MCF 10A (cell line): ENCODE measurements around the gene DVL1. TPM values are rescaled to one million over a fixed set of nuclear protein-coding genes. Genes with fewer than 3 reads are reported as not detected.

Experiments
- BruUV-seq: library from RNA; stranded (reverse); fragments of 400-500 nt; replicated peaks from 2 replicates; lab custom pipeline; 2021; lab: Mats Ljungman, UMichigan
- CTCF ChIA-PET: fragments of 300-600 bp; sonication (Branson Sonifier 250); formaldehyde crosslinking; extraction: SDS; loops from one replicate; lab custom pipeline; 2021; ENCODE audit warnings: antibody characterized with exemption, inconsistent platforms; lab: Yijun Ruan, JAX
- POLR2A ChIA-PET: fragments of 300-600, 350-650 bp; sonication (Branson Sonifier 250); formaldehyde crosslinking; extraction: SDS; loops from one replicate; lab custom pipeline; 2020; ENCODE audit warnings: antibody characterized with exemption, inconsistent platforms; lab: Yijun Ruan, JAX
- DNase-seq: peaks from one replicate; pipeline ENCODE4 v3.0.0-alpha.2; 2018; ENCODE audit not compliant: unreplicated experiment
- H3K27ac Mint-ChIP-seq: one replicate; pipeline ENCODE4 v1.8.0; 2022; ENCODE audit warnings: mild to moderate bottlenecking, low read depth, mixed read lengths; ENCODE audit not compliant: unreplicated experiment
- H3K27me3 Mint-ChIP-seq: one replicate; pipeline ENCODE4 v1.8.0; 2022; ENCODE audit warnings: mixed read lengths; ENCODE audit not compliant: insufficient read depth, unreplicated experiment
- H3K36me3 Mint-ChIP-seq: one replicate; pipeline ENCODE4 v1.8.0; 2022; ENCODE audit warnings: mild to moderate bottlenecking, moderate library complexity, mixed read lengths; ENCODE audit not compliant: insufficient read depth, unreplicated experiment
- H3K4me1 Mint-ChIP-seq: one replicate; pipeline ENCODE4 v1.8.0; 2022; ENCODE audit warnings: mixed read lengths; ENCODE audit not compliant: insufficient read depth, unreplicated experiment
- H3K4me3 Mint-ChIP-seq: one replicate; pipeline ENCODE4 v1.8.0; 2022; ENCODE audit warnings: mild to moderate bottlenecking, moderate library complexity, mixed read lengths; ENCODE audit not compliant: unreplicated experiment
- H3K9me3 Mint-ChIP-seq: one replicate; pipeline ENCODE4 v1.8.0; 2022; ENCODE audit warnings: mixed read lengths; ENCODE audit not compliant: unreplicated experiment
- intact Hi-C: fragments of 100-400 bp; cut with micrococcal nuclease; formaldehyde crosslinking; loops from 2 replicates; pipeline ENCODE4 v1.14.1; 2022
- total RNA-seq: library from RNA; stranded (reverse); gene quantifications from 2 replicates; pipeline ENCODE4 v1.2.3, GENCODE V29; 2022
- TF ChIP-seq, protein P1 (sequence below): fragments of 200-600 bp; IDR thresholded peaks from one replicate; pipeline ENCODE4 v1.8.0; 2022; ENCODE audit warnings: antibody characterized with exemption, mild to moderate bottlenecking; ENCODE audit not compliant: unreplicated experiment

Gene DVL1
- total RNA-seq, 1 experiment from 2014 or later, result 113 TPM

DNA sequence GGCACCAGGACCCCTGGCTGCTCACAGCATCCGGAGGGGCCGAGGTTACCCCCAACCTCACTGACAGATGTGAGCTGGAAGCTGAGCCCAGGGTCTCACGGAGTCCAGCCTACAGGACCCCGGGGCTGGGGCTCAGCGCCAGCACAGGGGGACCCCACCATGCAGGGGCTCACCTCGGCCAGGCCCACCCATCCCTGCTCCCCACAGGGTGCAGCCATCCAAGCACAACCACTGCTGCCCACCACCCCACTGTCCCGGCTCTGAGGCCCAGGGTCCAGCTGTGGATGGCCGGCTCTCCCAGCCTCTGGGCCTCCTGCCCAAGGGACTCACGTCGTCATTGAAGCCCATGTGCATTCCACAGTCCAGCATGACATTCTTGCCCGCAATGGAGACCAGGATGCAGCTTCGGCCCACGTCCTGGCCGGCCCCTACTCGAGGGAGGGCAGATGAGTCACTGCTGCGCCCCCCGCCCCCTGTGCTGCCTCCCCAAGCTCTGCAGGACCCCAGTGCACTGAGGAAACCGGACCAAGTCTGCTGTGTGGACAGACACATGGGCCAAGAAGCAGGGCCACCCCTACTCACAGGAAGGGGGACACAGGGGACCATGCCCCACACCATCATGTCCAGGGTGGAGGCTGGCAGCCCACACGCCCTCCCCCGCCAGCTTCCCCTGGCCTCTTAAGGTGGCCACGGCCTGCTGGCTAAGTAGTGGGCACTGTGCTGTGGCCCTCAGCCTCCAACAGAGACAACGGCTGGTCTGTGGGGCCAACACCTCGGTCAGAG is 28.4 kb downstream of the DVL1 start:
- no peak overlapping the region for H3K27ac Mint-ChIP-seq
- no TSS peak for BruUV-seq
- peaks cover 19% of the 10 kb centered on the region for H3K4me1 Mint-ChIP-seq
- no peak for DNase-seq
- intact Hi-C loops, result no loop called here
- POLR2A ChIA-PET, result interaction anchor here (0.6 kb wide), 1 partner anchor 51 kb away, joined by 3 read pairs; no protein-coding TSS in a partner anchor
- H3K36me3 Mint-ChIP-seq, result peaks cover 36% of the 10 kb centered on the region
- H3K27me3 Mint-ChIP-seq, result no peaks in the 10 kb centered on the region
- H3K9me3 Mint-ChIP-seq, result no peaks in the 10 kb centered on the region
- no peak overlapping the region for H3K4me3 Mint-ChIP-seq
- TF ChIP-seq, protein P1, sequence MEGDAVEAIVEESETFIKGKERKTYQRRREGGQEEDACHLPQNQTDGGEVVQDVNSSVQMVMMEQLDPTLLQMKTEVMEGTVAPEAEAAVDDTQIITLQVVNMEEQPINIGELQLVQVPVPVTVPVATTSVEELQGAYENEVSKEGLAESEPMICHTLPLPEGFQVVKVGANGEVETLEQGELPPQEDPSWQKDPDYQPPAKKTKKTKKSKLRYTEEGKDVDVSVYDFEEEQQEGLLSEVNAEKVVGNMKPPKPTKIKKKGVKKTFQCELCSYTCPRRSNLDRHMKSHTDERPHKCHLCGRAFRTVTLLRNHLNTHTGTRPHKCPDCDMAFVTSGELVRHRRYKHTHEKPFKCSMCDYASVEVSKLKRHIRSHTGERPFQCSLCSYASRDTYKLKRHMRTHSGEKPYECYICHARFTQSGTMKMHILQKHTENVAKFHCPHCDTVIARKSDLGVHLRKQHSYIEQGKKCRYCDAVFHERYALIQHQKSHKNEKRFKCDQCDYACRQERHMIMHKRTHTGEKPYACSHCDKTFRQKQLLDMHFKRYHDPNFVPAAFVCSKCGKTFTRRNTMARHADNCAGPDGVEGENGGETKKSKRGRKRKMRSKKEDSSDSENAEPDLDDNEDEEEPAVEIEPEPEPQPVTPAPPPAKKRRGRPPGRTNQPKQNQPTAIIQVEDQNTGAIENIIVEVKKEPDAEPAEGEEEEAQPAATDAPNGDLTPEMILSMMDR, result no peak
- CTCF ChIA-PET, result no interaction called here

DNA sequence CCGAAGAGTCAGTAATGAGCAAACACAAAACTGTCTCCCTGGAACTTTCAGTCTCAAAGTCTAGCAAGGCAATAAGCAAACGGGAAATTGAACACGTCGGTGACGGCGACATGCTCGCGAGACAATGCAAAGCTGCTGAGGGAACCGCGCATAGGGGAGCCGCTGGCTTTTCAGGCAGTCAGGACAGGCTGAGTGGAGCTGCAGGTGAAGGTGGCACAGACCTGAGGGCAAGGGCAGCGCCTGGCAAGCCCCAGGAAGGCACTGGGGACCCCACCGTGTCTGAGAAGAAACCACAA is 29.6 kb downstream of the DVL1 start:
- H3K36me3 Mint-ChIP-seq, result peaks cover 48% of the 10 kb centered on the region
- H3K27ac Mint-ChIP-seq, result peak overlapping the region; percentile 69
- TF ChIP-seq, protein P1, result no peak
- no peak for DNase-seq
- H3K4me1 Mint-ChIP-seq, result peaks cover 18% of the 10 kb centered on the region
- no TSS peak for BruUV-seq
- POLR2A ChIA-PET, result interaction anchor here (0.7 kb wide), 1 partner anchor 15 kb away, joined by 3 read pairs; no protein-coding TSS in a partner anchor
- no peaks in the 10 kb centered on the region for H3K27me3 Mint-ChIP-seq
- no peaks in the 10 kb centered on the region for H3K9me3 Mint-ChIP-seq
- H3K4me3 Mint-ChIP-seq, result no peak overlapping the region
- intact Hi-C loops, result no loop called here
- CTCF ChIA-PET, result interaction anchor here (0.6 kb wide), 1 partner anchor 38 kb away, joined by 3 read pairs; no protein-coding TSS in a partner anchor

DNA sequence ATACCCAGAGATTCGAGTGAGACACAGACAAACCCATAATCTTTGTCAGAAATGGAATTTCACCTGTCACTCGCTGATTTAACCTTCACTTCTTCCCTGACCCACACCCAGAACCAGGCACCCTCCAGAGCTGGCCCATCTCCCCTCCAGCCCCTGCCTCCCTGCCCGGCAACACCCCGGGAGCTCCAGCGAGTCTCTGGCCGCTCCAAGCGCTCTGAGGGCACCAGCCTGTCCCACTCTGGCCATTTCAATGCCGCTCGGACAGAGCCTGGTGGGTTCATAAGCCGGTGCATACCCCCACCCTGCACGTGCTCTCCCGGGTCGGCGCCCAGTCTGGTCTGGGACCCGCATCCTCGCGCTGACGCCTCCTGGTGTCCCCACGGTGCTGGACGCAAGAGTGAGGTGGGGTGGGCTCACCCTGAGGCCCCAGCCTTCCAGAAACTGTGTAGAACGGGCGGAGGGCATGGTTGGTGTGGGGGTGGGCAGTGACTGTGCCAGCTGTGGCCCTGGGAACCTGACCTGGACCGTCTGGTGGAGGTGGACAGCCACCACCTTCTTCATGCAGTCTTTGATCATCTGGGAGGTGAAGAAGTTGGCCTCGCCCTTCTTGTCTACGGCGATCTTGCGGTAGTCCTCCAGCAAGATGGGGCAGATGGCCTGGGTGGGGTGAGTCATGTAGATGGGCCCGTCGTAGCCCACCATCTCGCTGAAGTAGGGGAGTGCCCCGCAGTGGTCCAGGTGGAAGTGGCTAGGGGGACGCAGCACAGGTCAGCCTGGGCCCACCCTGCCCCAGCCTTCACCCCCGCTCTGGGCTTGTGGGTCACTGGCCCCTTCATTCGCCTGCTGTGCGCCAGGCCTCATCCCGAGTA is 30.2 kb downstream of the DVL1 start:
- peak overlapping the region; percentile 84 for H3K27ac Mint-ChIP-seq
- H3K4me3 Mint-ChIP-seq, result peak overlapping the region; percentile 19
- ChIA-PET CTCF (interaction anchor here (0.6 kb wide), 2 partner anchors 37 to 56 kb away, joined by 3 read pairs; partner anchors contain the start of gene AURKAIP1), POLR2A (interaction anchor here (0.7 to 1.5 kb wide), 9 partner anchors 10 to 360 kb away, joined by 3 to 12 read pairs (median 3); partner anchors contain the start of genes CCNL2 and NOC2L)
- intact Hi-C loops, result no loop called here
- H3K4me1 Mint-ChIP-seq, result peaks cover 18% of the 10 kb centered on the region
- no peaks in the 10 kb centered on the region for H3K27me3 Mint-ChIP-seq
- peaks cover 47% of the 10 kb centered on the region for H3K36me3 Mint-ChIP-seq
- TF ChIP-seq, protein P1, result no peak
- DNase-seq, result no peak
- H3K9me3 Mint-ChIP-seq, result no peaks in the 10 kb centered on the region
- BruUV-seq, result no TSS peak
